ENCODE measurements around the gene KRT7. TPM values are rescaled to one million over a fixed set of nuclear protein-coding genes. Genes with fewer than 3 reads are reported as not detected.

Gene KRT7
- total RNA-seq, 2 donors from 2014 or later, result 69.2 to 196 TPM

GRCh38 chr12:52220477-52220876 is 12.6 kb upstream of the KRT7 start:
- ATAC-seq, result no peak
- no peak overlapping the region for H3K4me3 ChIP-seq
- no peak for TF ChIP-seq POLR2A (IDR thresholded peaks at IDR 0.05)
- TF ChIP-seq CTCF (IDR thresholded peaks at IDR 0.05), result no peak
- no peaks in the 10 kb centered on the region for H3K27me3 ChIP-seq
- peaks cover 77% of the 10 kb centered on the region for H3K4me1 ChIP-seq
- no peak overlapping the region for H3K27ac ChIP-seq
- WGBS, 2 donors, result 85 to 97% methylated on average over 3 of the region's 3 CpGs
- no peaks in the 10 kb centered on the region for H3K36me3 ChIP-seq (replicated peaks in 1 of 2; ENCODE audit: insufficient read depth in 1 of 2, low read depth in 2 of 2)
- intact Hi-C loops (cut with DNase I), result no loop called here
- peak in 3 of 4 donors; percentile 5 to 6 (median 5) for DNase-seq
- H3K9me3 ChIP-seq, result no peaks in the 10 kb centered on the region

- Histone ChIP-seq H3K9me3 (no peaks in the 10 kb centered on the region), H3K36me3 (replicated peaks in 1 of 2; ENCODE audit: insufficient read depth in 1 of 2, low read depth in 2 of 2) (no peaks in the 10 kb centered on the region), H3K27ac (peak overlapping the region in 3 of 4 donors; percentile 72 to 77 (median 72)), H3K4me1 (peaks cover 69% of the 10 kb centered on the region), H3K27me3 (no peaks in the 10 kb centered on the region), H3K4me3 (no peak overlapping the region)
- ATAC-seq (no peak), DNase-seq (no peak)
- 35 to 37% methylated on average over 4 of the region's 4 CpGs for WGBS, 2 donors
- TF ChIP-seq CTCF (IDR thresholded peaks at IDR 0.05), result no peak
- no peak for TF ChIP-seq POLR2A (IDR thresholded peaks at IDR 0.05)
- intact Hi-C loops (cut with DNase I), result no loop called here
Measured at GRCh38 chr12:52221070-52221781, 11.8 kb upstream of the KRT7 start.

- TF ChIP-seq POLR2A (IDR thresholded peaks at IDR 0.05), result no peak
- peak in 6 of 7 experiments; percentile 47 to 71 (median 59) for TF ChIP-seq CTCF (IDR thresholded peaks at IDR 0.05)
- Histone ChIP-seq H3K36me3 (replicated peaks in 1 of 2; ENCODE audit: insufficient read depth in 1 of 2, low read depth in 2 of 2) (no peaks in the 10 kb centered on the region), H3K4me1 (peaks cover 62% of the 10 kb centered on the region), H3K4me3 (no peak overlapping the region), H3K27ac (peak overlapping the region in 3 of 4 donors; percentile 72 to 77 (median 72)), H3K9me3 (no peaks in the 10 kb centered on the region), H3K27me3 (no peaks in the 10 kb centered on the region)
- intact Hi-C loops (cut with DNase I), result no loop called here
- WGBS, 2 donors, result 14 to 17% methylated on average over 7 to 8 of the region's 8 CpGs
- ATAC-seq (peak; percentile 70), DNase-seq (peak; percentile 79 to 87 (median 86))
Measured at GRCh38 chr12:52221912-52222457, 11.1 kb upstream of the KRT7 start.

GRCh38 chr12:52222692-52223091 is 10.4 kb upstream of the KRT7 start:
- Histone ChIP-seq H3K27me3 (no peaks in the 10 kb centered on the region), H3K4me1 (peaks cover 55% of the 10 kb centered on the region), H3K27ac (peak overlapping the region in 3 of 4 donors; percentile 72 to 77 (median 72)), H3K9me3 (no peaks in the 10 kb centered on the region), H3K4me3 (no peak overlapping the region), H3K36me3 (replicated peaks in 1 of 2; ENCODE audit: insufficient read depth in 1 of 2, low read depth in 2 of 2) (no peaks in the 10 kb centered on the region)
- intact Hi-C loops (cut with DNase I), result no loop called here
- ATAC-seq (peak; percentile 51), DNase-seq (peak in 3 of 4 donors; percentile 10 to 45 (median 16))
- WGBS, 2 donors, result 32 to 36% methylated on average over 4 of the region's 4 CpGs
- no peak for TF ChIP-seq CTCF (IDR thresholded peaks at IDR 0.05)
- no peak for TF ChIP-seq POLR2A (IDR thresholded peaks at IDR 0.05)

Measured in body of pancreas (tissue), 4 donors.